IMR-90 (cell line): Measurements from ENCODE around the gene KLHL12. TPM values are rescaled to one million over a fixed set of nuclear protein-coding genes. Genes with fewer than 3 reads are reported as not detected.

Experiments
- ATAC-seq: fragments of 200-7000 bp; cut with Tn5 transposase; 2 replicates; pipeline ENCODE4 v1.9.1; 2020; ENCODE audit warnings: low read depth, mild to moderate bottlenecking, moderate library complexity
- BruUV-seq: library from RNA; stranded (reverse); fragments of 400-500 nt; replicated peaks from 2 replicates; lab custom pipeline; 2021; lab: Mats Ljungman, UMichigan
- CTCF ChIA-PET: fragments of 300-600 bp; formaldehyde crosslinking; extraction: SDS; loops from one replicate; lab custom pipeline; 2021; ENCODE audit warnings: antibody characterized with exemption; lab: Yijun Ruan, JAX
- POLR2A ChIA-PET: fragments of 300-600 bp; sonication (Branson Sonifier 250); formaldehyde crosslinking; loops from one replicate; lab custom pipeline; 2022; ENCODE audit warnings: antibody characterized with exemption; ENCODE audit not compliant: unreplicated experiment; lab: Charles Lee
- DNase-seq: peaks from one replicate; pipeline ENCODE4 v3.0.0; 2013
- H2AFZ ChIP-seq: replicated peaks from 2 replicates; pipeline ENCODE3; 2013; ENCODE audit warnings: low read length, mild to moderate bottlenecking; ENCODE audit not compliant: poor library complexity
- H2AK5ac ChIP-seq: 2 replicates; pipeline ENCODE4 v1.6.1; 2013; ENCODE audit warnings: low read depth, low read length, inconsistent platforms
- H2AK9ac ChIP-seq: replicated peaks from 2 replicates; pipeline ENCODE3; 2013; ENCODE audit warnings: mild to moderate bottlenecking, low read depth, low read length, moderate library complexity; ENCODE audit not compliant: poor library complexity
- H2BK120ac ChIP-seq: 2 replicates; pipeline ENCODE4 v1.6.1; 2013; ENCODE audit warnings: low read depth, low read length, inconsistent platforms
- H2BK15ac ChIP-seq: 3 replicates; pipeline ENCODE4 v1.6.1; 2013; ENCODE audit warnings: low read depth, low read length, inconsistent platforms
- H2BK20ac ChIP-seq: 2 replicates; pipeline ENCODE4 v1.6.1; 2013; ENCODE audit warnings: low read depth, mild to moderate bottlenecking, inconsistent platforms, low read length, moderate library complexity
- H2BK5ac ChIP-seq: 2 replicates; pipeline ENCODE4 v1.6.1; 2013; ENCODE audit warnings: mild to moderate bottlenecking, low read depth, low read length, inconsistent platforms; ENCODE audit not compliant: poor library complexity, severe bottlenecking
- H3K14ac ChIP-seq: replicated peaks from 2 replicates; pipeline ENCODE4 v1.6.1; 2013; ENCODE audit warnings: low read depth, low read length, inconsistent platforms
- H3K18ac ChIP-seq: 2 replicates; pipeline ENCODE4 v1.6.1; 2013; ENCODE audit warnings: low read depth, low read length, control low read depth
- H3K23ac ChIP-seq: 2 replicates; pipeline ENCODE4 v1.6.1; 2013; ENCODE audit warnings: low read depth, low read length, inconsistent platforms
- H3K27ac ChIP-seq: 2 replicates; pipeline ENCODE4 v1.5.1; 2013; ENCODE audit warnings: mild to moderate bottlenecking, control low read depth, low read length; ENCODE audit not compliant: insufficient read depth
- H3K27me3 ChIP-seq: 2 replicates; pipeline ENCODE4 v1.6.1; 2013; ENCODE audit warnings: low read length; ENCODE audit not compliant: control insufficient read depth, insufficient read depth
- H3K36me3 ChIP-seq: 2 replicates; pipeline ENCODE4 v1.6.1; 2013; ENCODE audit warnings: low read length, mixed read lengths; ENCODE audit not compliant: control insufficient read depth, insufficient read depth
- H3K4ac ChIP-seq: 2 replicates; pipeline ENCODE4 v1.6.1; 2013; ENCODE audit warnings: low read depth, low read length, inconsistent platforms
- H3K4me1 ChIP-seq: 2 replicates; pipeline ENCODE4 v1.6.1; 2013; ENCODE audit warnings: low read length, mixed read lengths; ENCODE audit not compliant: control insufficient read depth, insufficient read depth
- H3K4me2 ChIP-seq: 2 replicates; pipeline ENCODE4 v1.6.1; 2013; ENCODE audit warnings: low read depth, mild to moderate bottlenecking, control low read depth, low read length, moderate library complexity
- H3K4me3 ChIP-seq: 2 replicates; pipeline ENCODE4 v1.5.1; 2013; ENCODE audit warnings: low read depth, mild to moderate bottlenecking, control low read depth, low read length, moderate library complexity; ENCODE audit not compliant: insufficient read depth
- H3K56ac ChIP-seq: 2 replicates; pipeline ENCODE4 v1.6.1; 2013; ENCODE audit warnings: low read length, inconsistent platforms; ENCODE audit not compliant: insufficient read depth; ENCODE audit errors: extremely low read depth
- H3K79me1 ChIP-seq, 2 experiments: 2 replicates each; pipeline ENCODE4 v1.6.1; 2013; ENCODE audit warnings: low read length in 2 of 2, inconsistent platforms in 1 of 2, low read depth in 1 of 2
- H3K9ac ChIP-seq: 2 replicates; pipeline ENCODE4 v1.6.1; 2013; ENCODE audit warnings: low read depth, low read length, control low read depth
- H3K9me1 ChIP-seq: 2 replicates; pipeline ENCODE4 v1.6.1; 2013; ENCODE audit warnings: low read length, inconsistent platforms; ENCODE audit not compliant: insufficient read depth
- H3K9me3 ChIP-seq: 2 replicates; pipeline ENCODE4 v1.6.1; 2013; ENCODE audit warnings: low read length; ENCODE audit not compliant: control insufficient read depth, insufficient read depth
- H4K20me1 ChIP-seq: 2 replicates; pipeline ENCODE4 v1.6.1; 2013; ENCODE audit warnings: low read length, inconsistent platforms; ENCODE audit not compliant: insufficient read depth
- H4K5ac ChIP-seq: 2 replicates; pipeline ENCODE4 v1.6.1; 2013; ENCODE audit warnings: mild to moderate bottlenecking, low read depth, low read length, control low read depth
- H4K8ac ChIP-seq, 2 experiments: 2 replicates each; pipeline ENCODE4 v1.6.1; 2013; ENCODE audit warnings: low read depth in 2 of 2, low read length in 2 of 2, control low read depth in 1 of 2, inconsistent platforms in 1 of 2
- H4K91ac ChIP-seq: 2 replicates; pipeline ENCODE4 v1.6.1; 2013; ENCODE audit warnings: low read depth, low read length, inconsistent platforms; ENCODE audit not compliant: insufficient read depth
- BHLHE40 ChIP-seq: fragments of 150-350 bp; IDR thresholded peaks from 2 replicates; pipeline ENCODE4 v1.6.1; 2016; ENCODE audit warnings: mild to moderate bottlenecking, low read depth, low read length
- CEBPB ChIP-seq: IDR thresholded peaks from 2 replicates; pipeline ENCODE4 v1.6.1; 2012; ENCODE audit warnings: low read depth, low read length, improper control_type of control experiment
- RFX5 ChIP-seq: IDR thresholded peaks from 2 replicates; pipeline ENCODE4 v1.8.0; 2012; ENCODE audit warnings: low read depth, mild to moderate bottlenecking, low read length, moderate library complexity
- WGBS, 2 experiments: methylation state at CpG; one replicate each; pipeline versions ENCODE4 v1.1.5 to v1.1.7; 2013; ENCODE audit warnings: missing lambda C conversion rate in 2 of 2; ENCODE audit not compliant: insufficient read length in 1 of 2; ENCODE audit errors: extremely low coverage in 2 of 2; 5-methylcytosine and 5-hydroxymethylcytosine counted together
- dilution Hi-C: fragments of 300-500 bp; cut with HindIII; formaldehyde crosslinking; loops from one replicate; pipeline ENCODE4 v1.14.3; 2018; ENCODE audit warnings: low sequenced_read_pairs; ENCODE audit not compliant: unreplicated experiment
- in situ Hi-C: fragments of 300-500 bp; cut with MboI; formaldehyde crosslinking; loops from 3 replicates; pipeline ENCODE4 v1.14.3; 2019; ENCODE audit warnings: low sequenced_read_pairs, inconsistent platforms, mixed read lengths
- intact Hi-C: fragments of 100-400 bp; cut with micrococcal nuclease; formaldehyde crosslinking; loops from 2 replicates; pipeline ENCODE4 v1.10.0; 2022
- polyA plus RNA-seq, 3 experiments: library from polyadenylated mRNA; depleted of rRNA; stranded (reverse); fragments of >200 nt; gene quantifications; 2 replicates each; pipeline ENCODE4 v1.2.3, GENCODE V29; 2012; ENCODE audit warnings: low replicate concordance in 1 of 3
- total RNA-seq: library from RNA; depleted of rRNA; stranded (reverse); fragments of >200 nt; gene quantifications from 2 replicates; pipeline ENCODE4 v1.2.3, GENCODE V29; 2012

The KLHL12 gene
- total and polyA plus RNA-seq, 2 of the 4 experiments (the other 2 are of a cell fraction), result 17.2 to 38.4 TPM

GRCh38 chr1:202926581-202927491, at the start of gene KLHL12 (continued):
- TF ChIP-seq RFX5, result no peak
- peak; percentile 97 for TF ChIP-seq BHLHE40

GRCh38 chr1:202976633-202977032, 49.6 kb upstream of the KLHL12 start:
- Histone ChIP-seq H2BK5ac (no peak overlapping the region), H3K18ac (no peak overlapping the region), H3K23ac (no peak overlapping the region), H3K4me1 (no peaks in the 10 kb centered on the region), H3K4ac (no peak overlapping the region), H3K14ac (no peak overlapping the region), H4K91ac (no peak overlapping the region), H4K5ac (no peak overlapping the region), H3K9ac (no peak overlapping the region), H2BK20ac (no peak overlapping the region), H3K4me2 (no peak overlapping the region), H4K20me1 (no peaks in the 10 kb centered on the region), H3K9me3 (no peaks in the 10 kb centered on the region), H3K27ac (no peak overlapping the region), H4K8ac (no peak overlapping the region), H2AFZ (no peak overlapping the region), H2AK9ac (no peak overlapping the region), H2BK120ac (no peak overlapping the region), H2AK5ac (no peak overlapping the region), H3K56ac (no peak overlapping the region), H3K4me3 (no peak overlapping the region), H3K79me1 (no peaks in the 10 kb centered on the region), H3K9me1 (no peaks in the 10 kb centered on the region), H2BK15ac (no peak overlapping the region), H3K27me3 (peaks cover 47% of the 10 kb centered on the region), H3K36me3 (no peaks in the 10 kb centered on the region)
- no TSS peak for BruUV-seq
- TF ChIP-seq RFX5 (no peak), BHLHE40 (no peak), CEBPB (peak; percentile 41; the same call in 1 of the 2 replicates)
- CTCF ChIA-PET, result no interaction called here
- dilution Hi-C loops (no loop called here), intact Hi-C loops (loop anchor here (1.0 kb wide), 1 partner anchor 23 kb away; no protein-coding TSS in a partner anchor), in situ Hi-C loops (no loop called here)
- POLR2A ChIA-PET, result no interaction called here
- WGBS, 2 experiments, result 63% methylated on average over 1 of the region's 3 CpGs; no CpG with 5 or more reads in 1 of the 2 experiments
- no peak for DNase-seq
- no peak for ATAC-seq
